Endothelial cell (in vitro differentiated cells): ENCODE results near the gene KSR2. TPM values are rescaled to one million over a fixed set of nuclear protein-coding genes. Genes with fewer than 3 reads are reported as not detected.

Experiments
- DNase-seq: peaks from one replicate; pipeline ENCODE4 v3.0.0; 2021; ENCODE audit warnings: low spot score
- H3K27ac Mint-ChIP-seq: one replicate; pipeline ENCODE4 v1.8.0; 2021; ENCODE audit warnings: mixed read lengths, inconsistent platforms; ENCODE audit not compliant: unreplicated experiment
- H3K27me3 Mint-ChIP-seq: one replicate; pipeline ENCODE4 v1.8.0; 2021; ENCODE audit warnings: mild to moderate bottlenecking, moderate library complexity, mixed read lengths, inconsistent platforms; ENCODE audit not compliant: unreplicated experiment
- H3K36me3 Mint-ChIP-seq: one replicate; pipeline ENCODE4 v1.8.0; 2021; ENCODE audit warnings: mild to moderate bottlenecking, low read depth, mixed read lengths, inconsistent platforms; ENCODE audit not compliant: unreplicated experiment
- H3K4me1 Mint-ChIP-seq: one replicate; pipeline ENCODE4 v1.8.0; 2021; ENCODE audit warnings: mild to moderate bottlenecking, mixed read lengths, inconsistent platforms; ENCODE audit not compliant: unreplicated experiment
- H3K4me3 Mint-ChIP-seq: one replicate; pipeline ENCODE4 v1.8.0; 2021; ENCODE audit warnings: mild to moderate bottlenecking, mixed read lengths, inconsistent platforms; ENCODE audit not compliant: unreplicated experiment
- H3K9me3 Mint-ChIP-seq: one replicate; pipeline ENCODE4 v1.8.0; 2021; ENCODE audit warnings: mixed read lengths, inconsistent platforms; ENCODE audit not compliant: unreplicated experiment
- total RNA-seq: library from RNA; stranded (reverse); fragmentation: NEBNext Ultra II Directional; extraction: Animal tissue kit (Norgen Biotek cat#: 25700); gene quantifications from one replicate; pipeline ENCODE4 v1.2.1, GENCODE V29; 2021; ENCODE audit not compliant: unreplicated experiment
- TF ChIP-seq, protein P1 (sequence below): fragments of 200-600 bp; sonication (generic); IDR thresholded peaks from one replicate; pipeline ENCODE4 v1.5.0; 2021; ENCODE audit warnings: antibody characterized with exemption; ENCODE audit not compliant: unreplicated experiment

KSR2 gene
- total RNA-seq, 1 donor from 2014 or later = 0.05 TPM

DNA sequence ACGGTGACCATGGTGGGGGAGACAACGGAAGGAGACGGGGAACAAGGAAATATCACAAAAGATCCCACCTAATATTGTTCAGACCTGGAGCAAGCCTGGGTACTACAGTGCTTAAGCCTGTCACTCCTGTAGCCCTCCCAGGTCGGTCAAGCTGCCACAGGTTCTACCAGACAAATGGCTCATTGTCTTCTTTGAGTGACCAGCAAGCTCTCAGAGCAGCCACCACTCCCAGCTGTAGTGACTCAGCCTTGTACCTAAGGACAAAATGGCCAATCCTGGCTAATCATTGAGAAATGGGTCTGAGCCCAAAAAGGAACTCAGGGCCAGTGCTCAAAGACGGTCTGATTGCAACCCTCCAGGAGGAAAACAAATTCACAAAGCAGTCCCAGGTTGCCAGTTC, 368.9 kb downstream of the KSR2 start:
- H3K9me3 Mint-ChIP-seq = no peaks in the 10 kb centered on the region
- no peak overlapping the region for H3K27ac Mint-ChIP-seq
- H3K4me1 Mint-ChIP-seq = no peaks in the 10 kb centered on the region
- H3K27me3 Mint-ChIP-seq = no peaks in the 10 kb centered on the region
- DNase-seq = no peak
- H3K36me3 Mint-ChIP-seq = no peaks in the 10 kb centered on the region
- H3K4me3 Mint-ChIP-seq = no peak overlapping the region
- TF ChIP-seq, protein P1, sequence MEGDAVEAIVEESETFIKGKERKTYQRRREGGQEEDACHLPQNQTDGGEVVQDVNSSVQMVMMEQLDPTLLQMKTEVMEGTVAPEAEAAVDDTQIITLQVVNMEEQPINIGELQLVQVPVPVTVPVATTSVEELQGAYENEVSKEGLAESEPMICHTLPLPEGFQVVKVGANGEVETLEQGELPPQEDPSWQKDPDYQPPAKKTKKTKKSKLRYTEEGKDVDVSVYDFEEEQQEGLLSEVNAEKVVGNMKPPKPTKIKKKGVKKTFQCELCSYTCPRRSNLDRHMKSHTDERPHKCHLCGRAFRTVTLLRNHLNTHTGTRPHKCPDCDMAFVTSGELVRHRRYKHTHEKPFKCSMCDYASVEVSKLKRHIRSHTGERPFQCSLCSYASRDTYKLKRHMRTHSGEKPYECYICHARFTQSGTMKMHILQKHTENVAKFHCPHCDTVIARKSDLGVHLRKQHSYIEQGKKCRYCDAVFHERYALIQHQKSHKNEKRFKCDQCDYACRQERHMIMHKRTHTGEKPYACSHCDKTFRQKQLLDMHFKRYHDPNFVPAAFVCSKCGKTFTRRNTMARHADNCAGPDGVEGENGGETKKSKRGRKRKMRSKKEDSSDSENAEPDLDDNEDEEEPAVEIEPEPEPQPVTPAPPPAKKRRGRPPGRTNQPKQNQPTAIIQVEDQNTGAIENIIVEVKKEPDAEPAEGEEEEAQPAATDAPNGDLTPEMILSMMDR = no peak

DNA sequence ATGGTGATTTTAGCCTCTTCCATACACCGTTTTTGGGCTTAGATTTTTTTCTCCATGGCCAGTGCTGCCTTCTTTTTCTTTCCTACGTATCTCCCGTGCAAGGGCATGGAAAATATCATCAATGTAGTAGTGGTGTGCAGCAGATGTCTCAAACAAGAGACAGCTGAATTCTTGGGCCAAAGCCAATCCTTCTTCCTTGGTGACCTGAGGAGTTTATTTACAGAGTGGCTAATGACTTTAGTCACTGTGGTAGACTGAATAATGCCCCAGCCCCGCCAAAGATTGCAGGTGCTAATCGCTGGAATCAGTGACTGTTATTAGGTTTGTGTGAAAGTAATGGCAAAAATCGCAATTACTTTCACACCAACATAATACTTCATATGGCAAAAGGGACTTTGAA, 371.8 kb downstream of the KSR2 start:
- no peak overlapping the region for H3K4me3 Mint-ChIP-seq
- H3K36me3 Mint-ChIP-seq = no peaks in the 10 kb centered on the region
- no peak for DNase-seq
- TF ChIP-seq, protein P1 = no peak
- H3K4me1 Mint-ChIP-seq = no peaks in the 10 kb centered on the region
- H3K27ac Mint-ChIP-seq = no peak overlapping the region
- peaks cover 3% of the 10 kb centered on the region for H3K27me3 Mint-ChIP-seq
- H3K9me3 Mint-ChIP-seq = no peaks in the 10 kb centered on the region

DNA sequence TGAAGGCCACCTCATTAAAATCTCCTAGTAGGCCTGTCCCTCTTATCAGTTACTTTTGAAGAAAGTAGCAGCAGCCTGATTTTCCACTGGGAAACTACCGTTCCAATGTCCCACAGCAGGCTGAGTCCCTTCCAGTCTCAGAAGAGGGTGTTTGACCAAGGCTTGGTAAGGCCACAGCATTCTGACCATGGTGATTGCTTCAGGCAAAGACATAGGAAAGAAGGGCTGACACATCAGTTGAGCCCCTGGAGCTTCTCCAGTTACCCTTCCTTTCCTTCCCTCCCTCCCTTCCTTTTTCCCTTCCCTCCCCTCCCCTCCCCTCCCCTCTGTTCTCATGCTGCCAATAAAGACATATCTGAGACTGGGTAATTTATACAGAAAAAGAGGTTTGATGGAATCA, 373.0 kb downstream of the KSR2 start:
- TF ChIP-seq, protein P1 = no peak
- H3K27me3 Mint-ChIP-seq = peaks cover 3% of the 10 kb centered on the region
- H3K9me3 Mint-ChIP-seq = no peaks in the 10 kb centered on the region
- no peaks in the 10 kb centered on the region for H3K36me3 Mint-ChIP-seq
- DNase-seq = no peak
- no peak overlapping the region for H3K27ac Mint-ChIP-seq
- H3K4me3 Mint-ChIP-seq = no peak overlapping the region
- H3K4me1 Mint-ChIP-seq = no peaks in the 10 kb centered on the region

DNA sequence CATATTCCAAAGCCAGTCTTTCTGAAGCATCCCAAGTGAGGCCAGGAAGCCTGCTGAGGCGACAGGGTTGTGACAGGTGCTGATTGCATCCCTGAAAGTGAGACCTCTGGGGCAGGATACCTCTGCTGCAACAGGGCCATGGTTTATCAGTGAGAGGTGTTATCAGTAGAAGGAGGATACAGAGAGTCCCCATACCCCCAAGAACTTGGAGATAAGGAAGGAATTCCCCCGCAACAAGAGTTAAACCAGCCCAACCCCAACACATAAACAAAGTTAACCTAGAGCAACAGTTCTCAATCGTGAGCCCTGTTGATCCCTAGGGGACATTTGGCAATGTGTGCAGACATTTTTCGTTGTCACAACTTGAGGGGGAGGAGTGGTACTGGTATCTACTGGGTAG, 374.3 kb downstream of the KSR2 start:
- no peak for DNase-seq
- no peaks in the 10 kb centered on the region for H3K36me3 Mint-ChIP-seq
- no peak overlapping the region for H3K27ac Mint-ChIP-seq
- H3K4me3 Mint-ChIP-seq = no peak overlapping the region
- no peaks in the 10 kb centered on the region for H3K4me1 Mint-ChIP-seq
- H3K9me3 Mint-ChIP-seq = no peaks in the 10 kb centered on the region
- peaks cover 5% of the 10 kb centered on the region for H3K27me3 Mint-ChIP-seq
- TF ChIP-seq, protein P1 = no peak

DNA sequence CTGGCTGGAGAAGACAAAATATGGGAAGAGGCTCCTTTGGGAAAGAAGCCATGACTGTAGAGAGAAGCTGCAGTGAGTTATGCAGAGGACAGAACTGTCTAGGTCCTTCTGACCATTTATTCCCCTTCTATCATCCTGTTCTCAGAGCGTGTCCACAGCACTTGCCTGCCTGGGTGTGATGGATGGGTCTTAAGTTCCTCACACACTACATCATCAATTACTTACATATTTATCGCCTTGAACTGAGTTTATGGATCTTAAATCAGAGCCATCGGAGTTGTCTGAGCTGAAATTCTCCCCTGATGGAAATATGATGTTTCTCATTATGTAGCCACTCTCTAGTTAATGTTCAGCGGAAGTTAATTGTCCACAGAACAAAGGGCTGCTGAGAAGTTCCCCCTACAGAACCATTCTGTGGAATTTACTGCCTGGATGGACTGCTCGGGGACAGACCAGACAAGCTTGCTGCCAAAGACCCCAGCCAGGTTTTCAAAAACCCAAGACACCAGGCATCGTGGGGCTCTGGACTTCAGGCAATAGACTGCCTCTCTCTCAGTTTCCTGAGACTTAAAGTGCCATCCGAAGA, 374.9 kb downstream of the KSR2 start:
- no peak overlapping the region for H3K4me3 Mint-ChIP-seq
- H3K27me3 Mint-ChIP-seq = peaks cover 5% of the 10 kb centered on the region
- H3K9me3 Mint-ChIP-seq = no peaks in the 10 kb centered on the region
- no peak for DNase-seq
- H3K27ac Mint-ChIP-seq = no peak overlapping the region
- H3K36me3 Mint-ChIP-seq = no peaks in the 10 kb centered on the region
- no peaks in the 10 kb centered on the region for H3K4me1 Mint-ChIP-seq
- TF ChIP-seq, protein P1 = no peak
